OCI-LY1 (cell line): Measurements from ENCODE around the gene PRRC2B.

Experiments used
- CTCF ChIP-seq: fragments of 200-600 bp; sonication (generic), shearing (Covaris generic); IDR thresholded peaks from 2 replicates; pipeline ENCODE4 v1.5.1; 2017; ENCODE audit warnings: mild to moderate bottlenecking, antibody characterized with exemption, low read length, moderate library complexity, mixed read lengths
- EZH2 ChIP-seq: fragments of 200-600 bp; sonication (generic), shearing (Covaris generic); IDR thresholded peaks from 2 replicates; pipeline ENCODE4 v1.8.0; 2017; ENCODE audit warnings: borderline replicate concordance, mixed run types, mild to moderate bottlenecking, antibody characterized with exemption, low read length, moderate library complexity, mixed read lengths

- TF ChIP-seq CTCF (no peak), EZH2 (no peak)
Observed at GRCh38 chr9:131404987-131405386, 11.1 kb downstream of the PRRC2B start.
